ENCODE measurements around the gene CBX6. TPM values are rescaled to one million over a fixed set of nuclear protein-coding genes. Genes with fewer than 3 reads are reported as not detected.

The CBX6 gene
- total and polyA plus RNA-seq, 8 donors = 8.9 to 46.0 (median 25.9) TPM

GRCh38 chr22:38866399-38867123 lies 5.5 kb downstream of the CBX6 start:
- WGBS, 5 donors = 74 to 86% (median 84%) methylated on average over 55 to 75 of the region's 75 CpGs
- Histone ChIP-seq H3K36me3 (peaks cover 28 to 47% (median 46%) of the 10 kb centered on the region in 4 donors), H3K4me1 (peaks cover 61 to 95% (median 81%) of the 10 kb centered on the region in 4 donors), H3K27me3 (no peaks in the 10 kb centered on the region), H3K4me3 (no peak overlapping the region), H3K27ac (peak overlapping the region in 3 of 5 donors; percentile 59 to 80 (median 78)), H3K9me3 (no peaks in the 10 kb centered on the region)
- intact Hi-C loops (cut with DNase I; ENCODE audit: low total_unique reads) = loop anchor here (5.0 to 10.0 kb wide), 2 partner anchors 138 to 256 kb away; no protein-coding TSS in a partner anchor
- TF ChIP-seq POLR2AphosphoS5 (IDR thresholded peaks at IDR 0.05) = no peak
- TF ChIP-seq POLR2A (IDR thresholded peaks at IDR 0.05) = no peak
- TF ChIP-seq CTCF (IDR thresholded peaks at IDR 0.05) = no peak
- no peak for TF ChIP-seq EP300 (IDR thresholded peaks at IDR 0.05)
- DNase-seq = peak in 1 of 2 donors; percentile 69

- peaks cover 60 to 97% (median 79%) of the 10 kb centered on the region in 4 donors for H3K4me1 ChIP-seq
- no peak overlapping the region for H3K4me3 ChIP-seq
- 83 to 92% (median 87%) methylated on average over 10 to 15 of the region's 15 CpGs for WGBS, 5 donors
- no peaks in the 10 kb centered on the region for H3K9me3 ChIP-seq
- intact Hi-C loops (cut with DNase I; ENCODE audit: low total_unique reads) = loop anchor here (5.0 to 10.0 kb wide), 2 partner anchors 139 to 256 kb away; no protein-coding TSS in a partner anchor
- no peak for TF ChIP-seq CTCF (IDR thresholded peaks at IDR 0.05)
- TF ChIP-seq POLR2A (IDR thresholded peaks at IDR 0.05) = no peak
- no peak for TF ChIP-seq EP300 (IDR thresholded peaks at IDR 0.05)
- TF ChIP-seq POLR2AphosphoS5 (IDR thresholded peaks at IDR 0.05) = no peak
- peak overlapping the region in 3 of 5 donors; percentile 59 to 80 (median 78) for H3K27ac ChIP-seq
- no peak for DNase-seq
- peaks cover 28 to 47% (median 46%) of the 10 kb centered on the region in 4 donors for H3K36me3 ChIP-seq
- H3K27me3 ChIP-seq = no peaks in the 10 kb centered on the region
Measured at GRCh38 chr22:38866024-38866398, 6.0 kb downstream of the CBX6 start.

DNA sequence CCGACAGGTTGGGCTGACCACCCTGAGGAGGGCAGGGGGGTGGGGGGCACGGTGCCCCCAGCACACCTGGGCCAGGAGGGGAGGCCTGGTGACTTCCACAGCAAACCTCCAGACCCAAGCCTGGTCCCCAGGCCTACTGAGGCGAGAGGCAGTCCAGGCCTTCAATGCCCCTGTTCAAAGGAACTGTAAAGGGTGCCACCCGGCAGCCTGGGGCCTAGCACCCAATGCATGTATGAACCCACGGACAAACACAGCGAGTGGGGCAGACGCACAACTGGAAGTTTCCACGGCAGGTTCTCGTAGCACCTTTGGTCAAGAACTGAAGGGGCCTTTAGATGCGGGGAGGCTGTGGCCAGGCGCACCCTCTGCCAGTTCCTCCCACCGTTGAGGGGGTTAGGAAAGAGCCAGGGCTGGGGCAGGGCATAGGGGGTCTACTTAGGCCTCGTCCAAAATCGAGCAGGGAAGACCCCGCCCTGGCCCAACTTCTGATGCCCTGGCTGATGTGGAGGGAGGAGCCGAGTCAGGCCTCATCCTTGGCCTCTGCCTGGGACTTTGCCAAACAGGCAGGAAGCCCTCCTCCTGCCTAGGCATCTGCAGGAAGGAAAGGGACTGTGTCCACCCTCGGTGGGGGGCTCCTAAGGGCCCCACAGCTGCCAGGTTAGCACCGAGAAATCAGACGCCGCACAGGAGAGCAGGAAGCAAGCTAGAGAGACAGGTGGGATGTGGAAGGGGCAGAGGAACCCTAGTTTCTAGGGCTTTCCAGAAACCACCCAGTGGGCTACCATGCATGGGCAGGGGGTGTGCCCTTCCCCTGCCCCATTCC lies 6.6 kb downstream of the CBX6 start:
- DNase-seq = no peak
- no peak overlapping the region for H3K4me3 ChIP-seq
- no peaks in the 10 kb centered on the region for H3K9me3 ChIP-seq
- intact Hi-C loops (cut with DNase I; ENCODE audit: low total_unique reads) = loop anchor here (5.0 to 10.0 kb wide), 2 partner anchors 139 to 257 kb away; no protein-coding TSS in a partner anchor
- peaks cover 54 to 94% (median 75%) of the 10 kb centered on the region in 4 donors for H3K4me1 ChIP-seq
- no peaks in the 10 kb centered on the region for H3K27me3 ChIP-seq
- H3K36me3 ChIP-seq = peaks cover 28 to 47% (median 46%) of the 10 kb centered on the region in 4 donors
- TF ChIP-seq POLR2A (IDR thresholded peaks at IDR 0.05) = no peak
- no peak for TF ChIP-seq CTCF (IDR thresholded peaks at IDR 0.05)
- TF ChIP-seq POLR2AphosphoS5 (IDR thresholded peaks at IDR 0.05) = no peak
- TF ChIP-seq EP300 (IDR thresholded peaks at IDR 0.05) = no peak
- 72 to 81% (median 80%) methylated on average over 15 to 20 of the region's 20 CpGs for WGBS, 5 donors
- peak overlapping the region in 4 of 5 donors; percentile 59 to 80 (median 70) for H3K27ac ChIP-seq
